Stimulated activated memory B cell treated with anti-CD40 and anti-IgM and Interleukin-4, amounts not matched to agents 10 μg/mL and 1 μg/mL and 100 μg/mL, for 72 hours (primary cell): Measurements from ENCODE around the gene SYNGR4.

ENCODE experiments used
- ATAC-seq: fragments of 150-1000 bp; cut with Tn5 transposase; 2 replicates; pipeline ENCODE4 v1.10.0; 2021
- H3K27ac Mint-ChIP-seq: one replicate; pipeline ENCODE4 v1.8.0; 2022; ENCODE audit warnings: mild to moderate bottlenecking, mixed read lengths
- H3K27me3 Mint-ChIP-seq: one replicate; pipeline ENCODE4 v1.8.0; 2022; ENCODE audit warnings: mixed read lengths
- H3K36me3 Mint-ChIP-seq: one replicate; pipeline ENCODE4 v1.8.0; 2022; ENCODE audit warnings: mixed read lengths
- H3K4me1 Mint-ChIP-seq: one replicate; pipeline ENCODE4 v1.8.0; 2022; ENCODE audit warnings: mixed read lengths
- H3K4me3 Mint-ChIP-seq: one replicate; pipeline ENCODE4 v1.8.0; 2022; ENCODE audit warnings: mild to moderate bottlenecking, moderate library complexity, mixed read lengths
- H3K9me3 Mint-ChIP-seq: one replicate; pipeline ENCODE4 v1.8.0; 2022; ENCODE audit warnings: mixed read lengths

The SYNGR4 gene

DNA sequence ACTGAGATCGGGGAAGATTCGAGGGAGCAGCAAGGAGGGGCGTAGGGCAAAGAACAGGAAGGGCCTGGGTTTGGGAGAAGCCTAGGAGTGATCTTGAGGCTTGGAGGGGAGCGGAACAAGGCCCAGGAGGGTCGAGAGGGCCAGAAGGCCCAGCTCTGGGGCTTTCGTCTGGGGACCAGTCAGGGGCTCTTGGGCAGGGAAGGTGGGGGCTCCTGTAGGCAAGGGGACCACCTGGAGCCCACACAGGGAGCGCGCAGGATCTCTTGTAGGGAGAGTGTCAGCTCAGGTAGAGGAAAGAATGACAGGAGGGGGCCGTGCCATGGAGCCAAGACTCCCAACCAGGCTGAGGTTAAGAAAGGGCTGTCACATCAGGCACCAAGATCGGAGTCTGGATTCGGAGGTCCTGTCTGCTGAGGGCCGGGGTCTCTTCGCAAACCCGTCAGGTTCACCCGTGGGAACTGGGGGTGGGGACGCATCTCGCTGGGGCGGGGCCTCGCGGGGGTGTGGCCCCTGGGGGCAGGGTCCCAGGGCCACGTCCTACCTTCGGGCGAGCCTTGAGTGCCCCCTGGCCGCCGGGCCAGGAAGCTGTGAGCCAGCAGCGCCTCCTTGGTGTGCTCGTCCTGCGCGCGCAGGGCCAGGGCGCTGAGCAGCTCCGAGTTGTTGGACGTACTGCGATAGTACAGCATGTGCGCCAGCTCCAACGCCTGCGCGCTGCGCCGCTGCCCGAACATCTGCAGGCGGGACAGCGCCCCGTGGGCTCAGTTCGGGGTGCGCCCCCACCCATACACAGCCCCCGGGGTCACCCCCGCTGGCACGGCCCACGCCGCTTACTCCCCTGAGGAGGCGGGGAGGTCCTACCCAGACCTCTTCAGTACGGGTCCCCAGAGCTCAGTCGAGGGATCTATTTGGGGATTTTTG is 30.4 kb upstream of the SYNGR4 start:
- Mint-ChIP-seq H3K27me3 (no peaks in the 10 kb centered on the region), H3K27ac (peak overlapping the region; percentile 97), H3K4me3 (peak overlapping the region; percentile 93), H3K9me3 (no peaks in the 10 kb centered on the region), H3K4me1 (peaks cover 61% of the 10 kb centered on the region), H3K36me3 (peaks cover 23% of the 10 kb centered on the region)
- ATAC-seq = peak; percentile 85

DNA sequence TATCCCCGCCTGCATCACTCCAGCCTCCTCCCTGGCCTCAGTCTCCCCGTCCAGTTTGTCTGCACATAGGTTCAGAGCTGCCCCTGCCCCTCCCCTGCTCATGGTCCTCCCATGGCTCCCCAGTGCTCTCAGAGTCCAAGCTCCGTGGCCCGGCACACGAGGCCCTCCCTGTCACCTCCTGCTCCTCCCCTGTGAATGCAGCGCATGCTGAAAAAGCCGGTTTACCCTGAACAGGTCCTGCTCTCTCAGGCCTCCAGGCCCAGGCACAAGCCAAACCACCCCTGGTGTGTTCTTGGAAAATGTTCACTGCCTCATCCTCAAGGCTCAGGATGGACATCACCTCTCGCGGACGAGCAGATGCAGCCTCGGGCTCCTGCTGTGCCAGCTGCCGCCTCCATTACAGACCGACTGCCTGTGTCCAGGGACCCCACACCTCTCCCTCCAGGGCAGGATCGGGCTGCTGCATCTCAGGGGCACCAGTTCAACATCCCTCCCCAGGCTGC is 25.9 kb upstream of the SYNGR4 start:
- no peak for ATAC-seq
- Mint-ChIP-seq H3K9me3 (no peaks in the 10 kb centered on the region), H3K27ac (no peak overlapping the region), H3K4me3 (no peak overlapping the region), H3K27me3 (no peaks in the 10 kb centered on the region), H3K36me3 (peaks cover 5% of the 10 kb centered on the region), H3K4me1 (peaks cover 17% of the 10 kb centered on the region)

DNA sequence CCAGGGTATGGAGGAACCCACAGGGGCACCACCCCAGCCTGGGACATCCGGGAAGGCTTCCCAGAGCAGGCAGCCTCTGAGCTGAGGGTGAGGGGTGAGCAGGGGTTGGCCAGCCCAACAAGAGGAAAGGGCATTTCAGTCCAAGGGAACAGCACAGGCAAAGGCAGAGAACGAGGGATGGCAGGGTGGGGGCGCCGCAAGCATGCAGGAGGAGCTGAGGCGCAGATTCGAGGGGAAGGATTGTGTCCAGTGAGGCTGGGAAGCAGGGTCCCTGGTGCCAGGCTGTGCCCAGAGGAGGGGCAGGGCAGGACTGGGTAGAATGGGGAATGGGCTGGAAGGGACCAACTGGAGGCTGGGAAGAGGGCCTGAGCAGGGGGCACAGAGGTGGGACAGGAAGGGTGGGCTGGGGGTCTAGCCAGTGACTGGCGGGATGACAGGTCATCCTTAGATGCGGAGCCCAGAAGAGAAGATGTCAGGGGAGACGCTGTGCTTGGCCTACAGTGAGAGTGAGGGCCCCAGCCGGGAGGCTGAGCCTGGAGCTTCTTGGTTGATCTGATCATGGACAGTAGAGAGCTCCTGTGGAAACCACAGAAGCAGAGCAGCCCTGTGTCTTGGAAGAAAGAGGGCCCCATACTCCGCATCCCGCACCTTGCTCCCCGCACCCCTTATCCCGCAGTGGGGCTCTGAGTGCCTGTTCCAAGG is 25.2 kb upstream of the SYNGR4 start:
- Mint-ChIP-seq H3K27me3 (no peaks in the 10 kb centered on the region), H3K36me3 (peaks cover 7% of the 10 kb centered on the region), H3K4me3 (no peak overlapping the region), H3K9me3 (no peaks in the 10 kb centered on the region), H3K27ac (no peak overlapping the region), H3K4me1 (peaks cover 11% of the 10 kb centered on the region)
- ATAC-seq = no peak

DNA sequence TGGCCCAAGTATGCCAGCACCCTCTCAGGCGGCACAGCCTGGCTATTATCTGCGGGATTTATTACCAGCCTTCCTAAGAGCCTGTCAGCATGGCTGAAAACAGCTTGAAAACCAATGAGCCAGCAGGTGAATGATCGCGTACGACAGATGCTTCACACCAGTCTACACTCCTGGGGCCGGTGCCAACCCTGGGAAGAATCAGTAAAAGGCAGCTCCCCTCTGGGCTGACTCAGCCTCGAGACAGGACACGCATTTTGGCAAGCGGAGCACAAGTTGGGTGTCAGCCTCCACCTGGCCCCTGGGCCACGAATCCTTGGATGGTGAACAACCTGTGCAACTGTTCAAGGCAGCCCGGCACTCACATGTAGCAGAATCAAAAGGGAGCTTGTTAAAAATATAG is 23.2 kb upstream of the SYNGR4 start:
- no peaks in the 10 kb centered on the region for H3K4me1 Mint-ChIP-seq
- no peak for ATAC-seq
- no peak overlapping the region for H3K4me3 Mint-ChIP-seq
- H3K27me3 Mint-ChIP-seq = no peaks in the 10 kb centered on the region
- no peak overlapping the region for H3K27ac Mint-ChIP-seq
- H3K36me3 Mint-ChIP-seq = peaks cover 7% of the 10 kb centered on the region
- H3K9me3 Mint-ChIP-seq = no peaks in the 10 kb centered on the region

DNA sequence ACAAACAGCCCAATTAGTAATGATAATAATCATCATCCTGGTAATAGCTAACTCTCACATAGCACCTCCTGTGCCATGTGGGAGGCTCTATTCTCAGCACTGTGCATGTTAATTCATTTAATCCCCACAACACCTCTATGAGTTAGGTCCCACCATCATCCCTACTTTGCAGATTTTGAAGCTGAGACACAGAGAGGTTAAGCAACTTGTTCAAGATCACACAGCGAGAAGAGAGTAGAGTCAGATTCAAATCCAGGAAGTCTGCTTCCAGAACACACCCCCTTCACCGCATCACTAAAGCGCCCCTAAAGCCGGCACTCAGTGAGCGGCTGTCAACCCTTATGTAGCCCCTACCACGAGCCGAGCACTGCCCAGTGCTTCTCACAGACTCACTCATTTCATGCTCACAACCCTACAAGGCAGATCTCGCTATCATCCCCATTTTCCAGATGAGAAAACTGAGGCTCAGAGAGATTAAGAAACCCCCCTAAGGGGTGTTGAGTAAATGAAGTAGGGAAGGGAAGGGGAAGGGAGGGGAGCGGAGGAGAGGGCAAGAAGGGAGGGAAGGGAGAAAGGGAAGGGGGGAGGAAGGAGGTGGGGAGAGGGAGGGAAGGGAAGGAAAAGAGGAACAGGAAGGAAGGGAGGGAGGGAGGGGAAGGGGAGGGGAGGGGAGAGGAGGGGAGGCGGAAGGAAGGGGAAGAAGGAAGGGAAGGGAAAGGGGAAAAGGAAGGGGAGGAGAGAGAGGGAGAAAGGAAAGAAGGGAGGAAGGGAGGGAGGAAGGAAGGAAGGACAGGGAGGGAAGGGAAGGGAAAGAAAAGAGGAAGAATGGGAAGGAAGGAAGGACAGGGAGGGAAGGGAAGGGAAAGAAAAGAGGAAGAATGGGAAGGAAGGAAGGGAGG is 22.4 kb upstream of the SYNGR4 start:
- Mint-ChIP-seq H3K4me1 (no peaks in the 10 kb centered on the region), H3K27me3 (no peaks in the 10 kb centered on the region), H3K36me3 (peaks cover 7% of the 10 kb centered on the region), H3K4me3 (no peak overlapping the region), H3K27ac (no peak overlapping the region), H3K9me3 (no peaks in the 10 kb centered on the region)
- no peak for ATAC-seq

DNA sequence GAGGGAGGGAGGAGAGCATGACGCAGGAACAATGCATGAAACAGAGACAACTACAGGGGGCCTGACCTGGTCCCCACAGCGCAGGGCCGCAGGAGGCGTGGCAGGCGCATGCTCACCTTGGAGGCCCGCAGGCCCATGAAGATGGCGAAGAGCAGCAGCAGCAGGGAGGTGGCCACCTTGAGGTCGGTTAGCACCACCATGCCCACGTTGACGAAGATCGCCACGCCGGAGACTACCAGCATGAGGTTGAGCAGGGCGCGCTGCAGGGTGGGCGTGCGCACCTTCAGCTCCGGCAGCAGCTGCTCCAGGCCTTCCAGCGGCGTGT is 21.8 kb upstream of the SYNGR4 start:
- no peak overlapping the region for H3K27ac Mint-ChIP-seq
- H3K9me3 Mint-ChIP-seq = no peaks in the 10 kb centered on the region
- H3K4me1 Mint-ChIP-seq = no peaks in the 10 kb centered on the region
- no peaks in the 10 kb centered on the region for H3K27me3 Mint-ChIP-seq
- H3K4me3 Mint-ChIP-seq = no peak overlapping the region
- no peak for ATAC-seq
- H3K36me3 Mint-ChIP-seq = peaks cover 7% of the 10 kb centered on the region

DNA sequence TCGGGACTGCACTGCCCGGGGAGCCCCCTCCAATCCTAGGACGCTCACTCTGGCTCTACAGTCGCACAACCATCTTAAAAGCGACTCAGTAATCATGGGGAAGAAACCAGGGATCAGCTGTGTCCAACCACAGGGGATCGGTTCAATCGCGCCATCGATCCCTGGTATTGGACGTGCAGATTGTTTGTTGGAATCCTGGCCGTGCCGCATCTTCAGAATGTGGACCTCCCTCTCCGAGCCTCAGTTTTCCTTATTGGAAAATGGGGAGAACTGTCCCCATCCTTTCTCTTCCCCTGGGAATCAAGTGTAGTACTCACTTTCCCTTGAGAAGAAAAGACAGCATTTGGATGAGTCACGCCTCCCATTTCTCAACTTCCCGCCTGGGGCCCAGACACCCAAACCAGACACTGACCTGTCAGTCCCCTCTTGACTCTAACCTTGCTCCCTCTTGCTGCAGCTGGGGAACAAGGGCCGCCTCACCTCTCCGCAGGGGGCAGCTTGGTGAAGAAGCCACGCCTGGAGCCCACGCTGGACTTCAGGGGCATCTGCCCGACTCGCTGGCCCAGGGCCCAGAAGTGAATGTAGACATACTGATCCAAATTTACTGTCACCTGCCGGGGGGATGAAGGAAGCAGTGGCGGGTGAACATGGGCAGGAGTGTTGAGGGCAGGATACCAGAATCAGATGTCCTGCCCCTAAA is 21.2 kb upstream of the SYNGR4 start:
- ATAC-seq = no peak
- Mint-ChIP-seq H3K27me3 (no peaks in the 10 kb centered on the region), H3K9me3 (no peaks in the 10 kb centered on the region), H3K27ac (no peak overlapping the region), H3K4me3 (no peak overlapping the region), H3K4me1 (no peaks in the 10 kb centered on the region), H3K36me3 (peaks cover 7% of the 10 kb centered on the region)

DNA sequence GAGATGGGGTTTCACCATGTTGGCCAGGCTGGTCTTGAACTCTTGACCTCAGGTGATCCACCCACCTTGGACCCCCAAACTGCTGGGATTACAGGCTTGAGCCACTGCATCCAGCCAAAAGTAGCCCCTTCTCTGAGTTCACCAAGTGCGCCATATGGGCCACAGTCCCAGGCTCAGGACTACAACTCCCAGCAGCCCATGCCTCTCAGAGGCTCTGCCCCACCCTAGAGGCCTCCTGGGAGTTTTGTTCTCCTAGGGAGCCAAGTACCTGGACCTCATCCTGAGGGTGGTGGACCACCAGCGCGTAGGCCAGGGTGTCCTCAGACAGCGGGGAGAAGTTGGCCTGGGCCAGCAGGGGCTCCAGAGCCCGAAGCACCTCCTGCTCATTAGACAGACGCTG is 19.3 kb upstream of the SYNGR4 start:
- peaks cover 13% of the 10 kb centered on the region for H3K36me3 Mint-ChIP-seq
- no peak overlapping the region for H3K27ac Mint-ChIP-seq
- no peaks in the 10 kb centered on the region for H3K4me1 Mint-ChIP-seq
- no peak for ATAC-seq
- no peak overlapping the region for H3K4me3 Mint-ChIP-seq
- no peaks in the 10 kb centered on the region for H3K27me3 Mint-ChIP-seq
- H3K9me3 Mint-ChIP-seq = no peaks in the 10 kb centered on the region

DNA sequence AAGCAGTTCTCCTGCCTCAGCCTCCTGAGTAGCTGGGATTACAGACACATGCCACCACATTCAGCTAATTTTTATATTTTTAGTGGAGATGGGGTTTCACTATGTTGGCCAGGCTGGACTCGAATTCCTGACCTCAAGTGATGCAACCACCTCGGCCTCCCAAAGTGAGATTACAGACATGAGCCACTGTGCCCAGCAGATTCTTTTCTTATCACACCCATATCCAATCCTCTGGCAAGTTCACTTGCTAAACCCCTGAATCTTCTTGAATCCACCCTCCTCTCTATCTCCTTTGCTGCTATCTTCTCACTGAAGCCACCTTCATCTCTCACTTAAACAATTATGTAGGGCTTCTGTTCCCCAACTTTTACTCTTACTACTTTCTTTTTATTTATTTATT is 18.0 kb upstream of the SYNGR4 start:
- Mint-ChIP-seq H3K4me3 (no peak overlapping the region), H3K9me3 (no peaks in the 10 kb centered on the region), H3K27me3 (no peaks in the 10 kb centered on the region), H3K4me1 (peaks cover 4% of the 10 kb centered on the region), H3K27ac (no peak overlapping the region), H3K36me3 (peaks cover 13% of the 10 kb centered on the region)
- no peak for ATAC-seq

DNA sequence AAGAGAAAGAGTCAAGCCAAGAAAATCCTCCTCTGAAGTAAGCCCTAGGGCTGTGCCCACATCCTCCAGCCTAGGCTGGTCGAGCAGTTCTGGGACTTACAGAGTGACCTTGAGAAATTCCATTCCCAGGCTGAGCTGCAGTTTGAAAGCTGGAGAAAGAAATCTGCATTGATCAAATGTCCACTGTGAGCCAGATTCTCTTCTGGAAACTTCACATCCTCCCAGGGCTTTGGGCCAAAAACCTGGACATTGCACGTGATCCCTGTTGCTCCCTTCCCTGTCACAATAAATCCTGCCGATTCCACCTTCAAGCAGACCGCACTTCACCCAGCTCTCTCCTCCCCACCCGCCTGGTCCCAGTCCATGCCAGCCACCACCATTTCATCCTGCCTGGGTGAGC is 16.1 kb upstream of the SYNGR4 start:
- no peaks in the 10 kb centered on the region for H3K9me3 Mint-ChIP-seq
- peaks cover 10% of the 10 kb centered on the region for H3K36me3 Mint-ChIP-seq
- peaks cover 11% of the 10 kb centered on the region for H3K4me1 Mint-ChIP-seq
- H3K4me3 Mint-ChIP-seq = no peak overlapping the region
- H3K27ac Mint-ChIP-seq = no peak overlapping the region
- ATAC-seq = no peak
- H3K27me3 Mint-ChIP-seq = no peaks in the 10 kb centered on the region

DNA sequence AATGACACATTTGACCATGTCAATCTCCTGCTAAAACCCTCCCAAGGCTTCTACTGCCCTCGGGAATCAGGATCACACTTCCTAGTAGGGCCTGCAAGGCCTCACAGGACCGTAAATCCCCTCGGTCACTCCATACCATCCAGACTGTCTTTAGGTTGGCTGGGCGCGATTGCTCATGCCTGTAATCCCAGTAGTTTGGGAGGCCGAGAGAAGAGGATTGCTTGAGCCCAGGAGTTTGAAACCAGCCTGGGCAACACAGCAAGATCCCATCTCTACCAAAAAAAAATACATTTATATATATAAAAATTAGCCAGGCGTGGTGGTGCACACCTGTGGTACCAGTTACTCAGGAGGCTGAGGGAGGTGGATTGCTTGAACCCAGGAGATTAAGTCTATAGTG is 15.4 kb upstream of the SYNGR4 start:
- Mint-ChIP-seq H3K27ac (no peak overlapping the region), H3K4me1 (peaks cover 11% of the 10 kb centered on the region), H3K27me3 (no peaks in the 10 kb centered on the region), H3K36me3 (peaks cover 6% of the 10 kb centered on the region), H3K9me3 (no peaks in the 10 kb centered on the region), H3K4me3 (no peak overlapping the region)
- ATAC-seq = no peak

DNA sequence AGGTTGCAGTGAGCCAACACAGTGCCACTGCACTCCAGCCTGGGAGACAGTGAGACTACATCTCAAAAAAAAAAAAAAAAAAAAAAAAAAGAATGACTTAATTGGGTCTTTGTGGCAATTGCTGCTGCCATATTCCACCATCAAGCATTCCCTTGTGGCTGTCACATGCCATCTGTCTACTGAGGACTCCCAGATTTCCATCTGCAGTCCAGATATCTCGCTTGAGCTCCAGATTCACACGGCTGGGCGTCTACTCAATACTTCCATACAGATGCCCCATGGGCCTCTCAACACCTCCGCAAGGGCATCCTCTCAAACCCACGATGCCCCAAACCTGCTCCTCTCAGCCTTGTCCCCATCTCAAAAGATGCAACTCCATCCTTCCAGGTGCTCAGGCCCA is 13.3 kb upstream of the SYNGR4 start:
- Mint-ChIP-seq H3K27me3 (no peaks in the 10 kb centered on the region), H3K4me3 (no peak overlapping the region), H3K4me1 (peaks cover 11% of the 10 kb centered on the region), H3K36me3 (peaks cover 6% of the 10 kb centered on the region), H3K9me3 (no peaks in the 10 kb centered on the region), H3K27ac (no peak overlapping the region)
- ATAC-seq = no peak

DNA sequence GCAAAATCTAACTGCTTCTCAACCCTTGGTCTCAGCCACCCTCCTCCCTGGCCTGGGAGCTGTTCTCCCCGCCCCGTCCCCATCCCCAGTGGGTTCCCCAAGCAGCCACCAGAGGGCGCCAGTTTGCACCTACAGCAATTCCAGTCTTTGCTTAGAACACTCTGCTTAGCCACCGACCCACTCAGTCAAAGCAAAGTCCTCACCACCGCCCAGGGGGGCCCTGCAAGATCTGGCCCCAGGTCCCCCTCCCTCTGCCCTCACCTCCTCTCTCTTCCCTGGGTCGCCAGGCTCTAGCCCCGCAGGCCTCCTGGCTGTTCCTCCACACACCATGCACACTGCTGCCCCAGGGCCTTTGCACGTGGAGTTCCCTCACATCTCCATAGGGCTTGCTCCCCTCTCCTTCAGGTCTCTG is 12.8 kb upstream of the SYNGR4 start:
- H3K9me3 Mint-ChIP-seq = no peaks in the 10 kb centered on the region
- H3K36me3 Mint-ChIP-seq = peaks cover 6% of the 10 kb centered on the region
- ATAC-seq = peak; percentile 82
- H3K4me1 Mint-ChIP-seq = peaks cover 11% of the 10 kb centered on the region
- H3K27ac Mint-ChIP-seq = no peak overlapping the region
- no peaks in the 10 kb centered on the region for H3K27me3 Mint-ChIP-seq
- H3K4me3 Mint-ChIP-seq = no peak overlapping the region

DNA sequence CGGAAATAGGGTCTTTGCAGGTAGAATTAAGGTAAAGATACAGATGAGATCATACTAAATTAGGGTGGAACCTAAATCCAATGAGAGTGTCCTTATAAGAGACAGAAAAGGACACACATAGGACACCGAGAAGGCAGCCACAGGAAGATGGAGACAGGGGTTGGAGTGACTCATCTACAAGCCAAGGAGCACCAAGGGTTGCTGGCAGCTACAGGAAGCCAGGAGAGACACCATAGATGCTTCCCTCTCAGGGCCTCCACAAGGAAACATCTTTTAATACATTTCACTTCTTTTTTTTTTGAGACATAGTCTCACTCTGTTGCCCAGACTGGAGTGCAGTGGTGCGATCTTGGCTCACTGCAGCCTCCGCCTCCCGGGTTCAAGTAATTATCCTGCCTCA is 10.5 kb upstream of the SYNGR4 start:
- peaks cover 11% of the 10 kb centered on the region for H3K4me1 Mint-ChIP-seq
- H3K27me3 Mint-ChIP-seq = no peaks in the 10 kb centered on the region
- H3K9me3 Mint-ChIP-seq = no peaks in the 10 kb centered on the region
- H3K36me3 Mint-ChIP-seq = no peaks in the 10 kb centered on the region
- no peak for ATAC-seq
- H3K4me3 Mint-ChIP-seq = no peak overlapping the region
- no peak overlapping the region for H3K27ac Mint-ChIP-seq
